GM19193 (cell line): ENCODE results near the gene APBA2.

ENCODE experiments used
- POLR2A ChIP-seq: IDR thresholded peaks from 4 replicates; pipeline ENCODE4 v1.6.1; 2011; ENCODE audit not compliant: insufficient read depth, insufficient read length; ENCODE audit errors: extremely low read depth

Gene APBA2

DNA sequence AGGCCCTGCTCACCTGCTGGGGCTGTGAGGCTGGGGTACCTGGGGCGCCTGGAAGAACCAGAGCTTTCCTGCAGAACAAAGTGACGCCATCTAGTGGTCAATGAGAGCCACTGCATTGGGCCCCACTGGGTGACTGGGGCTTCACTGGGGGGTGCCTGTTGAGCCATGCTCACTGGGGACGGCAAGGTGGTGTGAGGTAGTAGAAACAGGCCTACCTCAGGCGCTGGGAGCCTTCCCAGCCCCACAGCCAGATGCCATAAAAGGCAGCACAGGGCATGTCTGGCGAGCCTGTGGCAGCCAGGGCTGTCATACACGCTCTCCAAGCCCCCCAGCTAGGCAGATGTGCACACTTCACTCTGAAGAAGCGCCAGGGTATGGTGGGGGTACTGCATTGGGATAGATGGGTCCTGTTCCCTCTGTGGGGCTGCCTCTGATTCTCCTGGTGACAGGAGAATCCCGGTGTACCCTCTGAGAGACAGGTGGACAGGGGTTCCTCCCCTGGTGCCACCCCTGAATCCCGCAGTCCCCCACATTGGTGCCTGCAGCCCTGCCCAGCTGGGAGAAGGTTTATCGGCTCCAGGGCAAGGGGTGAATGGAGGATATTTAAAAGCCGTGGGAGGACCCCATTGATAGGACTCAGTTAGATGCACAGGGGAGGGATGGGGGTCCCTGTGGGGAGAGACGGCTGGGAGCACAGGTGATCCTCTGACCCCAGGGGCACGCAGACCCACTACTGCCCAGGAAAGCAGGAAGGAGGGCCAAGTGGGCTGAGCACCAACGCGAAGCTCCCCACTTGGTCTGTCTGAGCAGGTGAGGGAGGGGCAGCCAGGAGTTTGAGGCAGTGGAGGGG is 205.1 kb downstream of the APBA2 start:
- no peak for TF ChIP-seq POLR2A

- TF ChIP-seq POLR2A: no peak
Observed at GRCh38 chr15:29091666-29092065, 205.9 kb downstream of the APBA2 start.

GRCh38 chr15:29092376-29093064 is 206.7 kb downstream of the APBA2 start:
- TF ChIP-seq POLR2A: no peak

- TF ChIP-seq POLR2A: no peak
Observed at GRCh38 chr15:29093065-29093435, 207.3 kb downstream of the APBA2 start.

DNA sequence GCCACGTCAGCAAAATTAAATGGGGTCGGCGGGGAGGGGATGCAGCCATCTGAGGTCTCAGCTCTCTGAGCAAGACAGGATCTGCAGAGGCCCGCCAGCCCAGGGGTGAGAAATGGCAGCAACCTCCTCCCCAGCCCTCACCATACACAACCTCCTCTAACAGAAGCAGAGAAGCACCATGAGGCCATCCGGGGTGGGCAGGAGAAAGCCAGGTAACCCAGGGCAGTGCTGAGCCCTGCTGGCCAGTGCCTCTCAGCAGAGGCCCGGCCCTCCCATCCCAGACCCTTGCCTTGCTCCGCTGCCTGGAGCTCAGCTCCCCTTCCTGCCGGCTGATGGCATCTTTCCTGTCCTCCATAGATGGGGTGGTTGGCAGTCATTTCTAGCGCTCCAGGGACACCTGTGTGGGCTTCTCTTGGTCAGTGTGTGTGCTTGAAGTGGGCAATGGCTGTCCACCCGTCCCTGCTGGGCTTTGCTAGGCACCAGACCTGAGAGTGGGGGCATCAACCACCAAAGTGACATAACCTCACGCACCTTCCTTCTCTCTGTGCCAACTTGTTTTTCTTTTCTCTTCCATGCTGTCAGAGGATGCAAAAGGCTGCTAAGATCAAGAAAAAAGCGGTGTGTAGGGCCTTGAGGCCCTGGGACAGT is 208.0 kb downstream of the APBA2 start:
- TF ChIP-seq POLR2A: no peak

- no peak for TF ChIP-seq POLR2A
Observed at GRCh38 chr15:29094711-29095110, 208.9 kb downstream of the APBA2 start.

GRCh38 chr15:29095746-29096145 is 210.0 kb downstream of the APBA2 start:
- TF ChIP-seq POLR2A: no peak

DNA sequence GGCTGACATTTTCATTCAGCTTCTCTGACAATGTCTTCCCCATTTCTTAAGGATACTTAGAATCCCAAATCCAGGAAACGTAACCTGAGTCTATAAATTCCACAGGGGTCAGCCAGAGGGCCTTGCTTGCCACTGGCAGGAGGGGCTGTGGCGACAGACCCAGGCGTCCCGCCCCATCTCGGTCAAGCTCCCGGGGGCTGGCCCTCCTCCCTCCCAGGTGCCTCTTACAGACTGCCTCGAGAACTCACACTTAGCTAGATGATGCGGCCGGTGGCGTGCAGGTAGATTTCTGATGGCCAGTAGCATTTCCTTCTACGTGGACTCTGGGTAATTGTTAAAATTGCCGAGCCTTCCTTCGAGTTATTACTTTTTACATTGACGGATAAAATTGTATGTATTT is 211.4 kb downstream of the APBA2 start:
- TF ChIP-seq POLR2A: no peak

DNA sequence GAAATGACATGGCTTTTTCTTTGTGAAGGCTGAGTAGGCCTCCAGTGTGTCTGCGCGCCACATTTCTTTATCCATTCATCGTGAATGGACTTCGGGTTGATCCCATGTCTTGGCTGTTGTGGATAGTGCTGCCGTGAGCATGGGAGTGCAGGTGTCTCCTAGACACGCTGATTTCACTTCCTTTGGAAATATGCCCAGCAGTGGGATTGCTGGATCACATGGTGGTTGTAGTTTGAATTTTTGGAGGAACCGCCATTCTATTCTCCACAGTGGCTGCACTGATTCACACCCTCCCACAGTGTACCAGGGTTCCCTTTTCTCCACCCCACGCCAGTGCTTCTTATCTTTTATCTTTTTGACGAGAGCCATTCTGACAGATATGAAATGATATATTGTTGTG is 212.2 kb downstream of the APBA2 start:
- TF ChIP-seq POLR2A: no peak

DNA sequence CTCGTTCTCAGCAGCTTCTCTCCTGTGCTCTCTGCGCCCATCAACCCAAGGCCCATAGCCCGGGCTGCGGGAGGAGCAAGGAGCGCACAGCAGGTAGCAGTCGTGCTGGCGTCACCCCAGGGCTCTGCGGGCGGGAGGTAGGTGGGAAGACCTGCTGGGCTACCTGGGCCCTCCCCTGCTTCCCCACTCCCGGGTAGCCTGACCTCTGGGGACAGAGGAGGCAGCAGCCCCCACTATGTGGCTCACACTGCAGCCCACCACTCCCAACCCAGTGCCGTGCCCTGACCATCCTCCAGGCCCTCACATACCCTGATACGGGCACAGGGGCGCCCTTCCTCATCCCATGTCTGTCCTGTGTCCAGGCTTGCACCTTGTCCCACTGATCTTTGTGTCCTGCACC is 212.9 kb downstream of the APBA2 start:
- TF ChIP-seq POLR2A: no peak

DNA sequence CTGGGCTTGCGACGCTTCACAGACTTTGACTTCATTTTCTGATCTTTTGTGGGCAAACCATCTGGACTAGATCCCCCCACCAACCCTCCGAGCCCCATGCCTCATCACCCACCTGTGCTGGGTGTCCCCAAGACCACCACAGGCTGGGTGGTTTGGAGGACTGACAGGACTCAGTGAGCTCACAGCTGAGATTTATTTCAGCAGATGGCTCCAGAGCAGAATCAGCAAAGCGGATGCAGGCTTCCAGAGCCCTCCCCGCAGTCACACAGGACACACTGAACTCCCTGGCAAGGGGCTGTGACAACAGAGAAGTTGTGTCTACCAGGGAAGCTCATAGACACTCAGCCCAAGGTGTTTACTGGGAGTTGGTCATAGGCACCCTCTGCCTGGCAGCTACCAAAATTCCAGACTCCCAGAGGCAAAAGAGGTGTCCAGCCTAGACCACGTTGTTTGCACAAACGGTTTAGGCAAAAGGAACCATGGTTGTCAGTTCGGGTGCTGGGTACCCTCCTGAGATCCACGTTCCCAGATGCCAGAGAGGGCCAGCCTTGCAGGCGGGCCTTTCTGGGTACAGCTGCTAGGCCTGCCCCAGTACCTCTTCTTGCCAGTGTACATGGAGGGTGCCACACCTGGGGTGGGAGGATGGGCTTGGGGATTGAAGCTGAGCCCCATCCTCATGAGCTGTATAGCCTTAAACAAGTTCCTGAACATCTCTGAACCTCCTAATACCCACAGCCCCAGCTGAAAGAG is 213.5 kb downstream of the APBA2 start:
- no peak for TF ChIP-seq POLR2A

DNA sequence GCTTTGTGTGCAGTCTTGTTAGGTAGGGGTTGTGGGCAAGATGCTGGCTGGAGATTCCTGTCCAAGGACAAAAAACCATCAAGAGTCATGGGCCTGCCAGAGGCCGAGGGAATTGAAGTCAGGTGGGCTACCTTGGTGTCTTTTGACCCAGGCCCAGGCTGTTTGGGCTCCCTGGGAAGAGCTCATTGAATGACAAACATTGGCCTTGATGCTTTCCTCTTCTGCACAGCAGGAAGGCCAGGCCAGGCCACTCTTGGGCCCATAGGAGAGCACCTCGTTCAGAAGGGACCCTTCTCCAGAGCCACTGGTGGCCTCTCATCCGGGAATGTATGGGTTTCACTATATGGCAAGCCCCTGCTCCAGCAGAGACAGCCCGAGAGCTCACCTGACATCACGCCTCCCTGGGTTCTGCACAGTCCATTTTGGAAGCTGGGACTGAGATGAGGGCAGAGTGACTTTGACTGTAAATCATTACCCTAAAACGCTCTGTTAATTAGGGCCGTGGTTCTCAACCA is 214.8 kb downstream of the APBA2 start:
- no peak for TF ChIP-seq POLR2A

DNA sequence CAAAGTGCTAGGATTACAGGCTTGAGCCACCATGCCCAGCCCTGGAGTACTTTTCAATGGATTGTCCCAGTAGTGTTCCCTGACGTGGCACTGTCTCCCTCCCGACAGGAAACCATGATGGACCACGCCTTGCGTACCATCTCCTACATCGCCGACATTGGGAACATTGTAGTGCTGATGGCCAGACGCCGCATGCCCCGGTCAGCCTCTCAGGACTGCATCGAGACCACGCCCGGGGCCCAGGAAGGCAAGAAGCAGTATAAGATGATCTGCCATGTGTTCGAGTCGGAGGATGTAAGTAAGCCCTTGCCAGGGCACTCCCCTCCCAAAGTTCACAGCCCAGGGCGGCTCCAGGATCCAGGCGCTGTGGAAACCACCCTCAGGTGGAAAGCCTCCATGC is 215.7 kb downstream of the APBA2 start:
- TF ChIP-seq POLR2A: no peak

GRCh38 chr15:29102911-29103823 is 217.4 kb downstream of the APBA2 start:
- TF ChIP-seq POLR2A: no peak
